GM12891 (cell line): Measurements from ENCODE around the gene BRAF.

Experiments used
- POLR2A ChIP-seq: IDR thresholded peaks from 2 replicates; pipeline ENCODE4 v1.6.1; 2011; ENCODE audit warnings: low read depth, low read length, control low read depth
- POLR2AphosphoS5 ChIP-seq: IDR thresholded peaks from 2 replicates; pipeline ENCODE4 v1.6.1; 2011; ENCODE audit warnings: low read depth, low read length, control low read depth
- POU2F2 ChIP-seq: IDR thresholded peaks from 2 replicates; pipeline ENCODE4 v1.6.1; 2011; ENCODE audit warnings: low read depth, mild to moderate bottlenecking, control low read depth, low read length, moderate library complexity

- TF ChIP-seq POLR2AphosphoS5 = no peak
- no peak for TF ChIP-seq POLR2A
- TF ChIP-seq POU2F2 = no peak
Observed at GRCh38 chr7:140746751-140747150, 178.0 kb downstream of the BRAF start.
